GM23248 (cell line): ENCODE data around the gene ZCCHC4. TPM values are rescaled to one million over a fixed set of nuclear protein-coding genes. Genes with fewer than 3 reads are reported as not detected.

ENCODE experiments used
- DNase-seq: peaks from one replicate; pipeline ENCODE4 v3.0.0-alpha.2; 2015
- H2AFZ ChIP-seq: fragments of 200-600 bp; sonication (generic); 2 replicates; pipeline ENCODE4 v1.6.1; 2016; ENCODE audit warnings: antibody characterized with exemption
- H3F3A ChIP-seq: fragments of 200-600 bp; sonication (generic); 2 replicates; pipeline ENCODE4 v1.6.1; 2016; ENCODE audit warnings: mild to moderate bottlenecking, antibody characterized with exemption, mixed run types; ENCODE audit not compliant: insufficient read depth
- H3K27ac ChIP-seq: fragments of 200-600 bp; sonication (generic); 2 replicates; pipeline ENCODE4 v1.5.1; 2016; ENCODE audit warnings: mild to moderate bottlenecking
- H3K27me3 ChIP-seq: fragments of 200-600 bp; sonication (generic); replicated peaks from 2 replicates; pipeline ENCODE4 v1.6.1; 2016; ENCODE audit warnings: mild to moderate bottlenecking; ENCODE audit not compliant: insufficient read depth
- H3K36me3 ChIP-seq: fragments of 200-600 bp; sonication (generic); 2 replicates; pipeline ENCODE4 v1.6.1; 2016; ENCODE audit warnings: low read depth, mild to moderate bottlenecking
- H3K4me1 ChIP-seq: fragments of 200-600 bp; sonication (generic); 2 replicates; pipeline ENCODE4 v1.6.1; 2016; ENCODE audit warnings: mild to moderate bottlenecking; ENCODE audit not compliant: insufficient read depth
- H3K4me2 ChIP-seq: fragments of 200-600 bp; sonication (generic); one replicate; pipeline ENCODE4 v1.6.1; 2016; ENCODE audit warnings: mild to moderate bottlenecking; ENCODE audit not compliant: unreplicated experiment
- H3K4me3 ChIP-seq: fragments of 200-600 bp; sonication (generic); 2 replicates; pipeline ENCODE4 v1.5.1; 2016; ENCODE audit warnings: mild to moderate bottlenecking
- H3K79me2 ChIP-seq: fragments of 200-600 bp; sonication (generic); 2 replicates; pipeline ENCODE4 v1.6.1; 2016; ENCODE audit warnings: mild to moderate bottlenecking; ENCODE audit not compliant: insufficient read depth
- H3K9ac ChIP-seq: fragments of 200-600 bp; sonication (generic); 2 replicates; pipeline ENCODE4 v1.6.1; 2016; ENCODE audit warnings: mild to moderate bottlenecking
- H3K9me2 ChIP-seq: fragments of 200-600 bp; sonication (generic); 2 replicates; pipeline ENCODE4 v1.6.1; 2016; ENCODE audit warnings: mixed run types, mild to moderate bottlenecking, moderate library complexity; ENCODE audit not compliant: insufficient read depth
- H3K9me3 ChIP-seq: fragments of 200-600 bp; sonication (generic); one replicate; pipeline ENCODE4 v1.6.1; 2017; ENCODE audit warnings: low read depth
- H4K20me1 ChIP-seq: fragments of 200-600 bp; sonication (generic); 2 replicates; pipeline ENCODE4 v1.6.0; 2016; ENCODE audit not compliant: insufficient read depth
- EZH2 ChIP-seq: fragments of 200-600 bp; sonication (generic); IDR thresholded peaks from 2 replicates; pipeline ENCODE4 v1.6.1; 2018; ENCODE audit warnings: antibody characterized with exemption, mild to moderate bottlenecking; ENCODE audit not compliant: insufficient read depth, poor library complexity, severe bottlenecking
- EZH2phosphoT487 ChIP-seq: fragments of 200-600 bp; sonication (generic); IDR thresholded peaks from 2 replicates; pipeline ENCODE4 v1.6.1; 2018; ENCODE audit warnings: antibody characterized with exemption, moderate library complexity, mild to moderate bottlenecking, low read depth; ENCODE audit not compliant: insufficient read depth
- WGBS, 2 experiments: methylation state at CpG; one replicate each; pipeline ENCODE4 v1.1.6; 2015 to 2017; ENCODE audit warnings: low lambda C conversion rate in 2 of 2, low coverage in 1 of 2; ENCODE audit errors: missing lambda C conversion rate in 2 of 2; 5-methylcytosine and 5-hydroxymethylcytosine counted together
- in situ Hi-C: fragments of 300-500 bp; cut with MboI; formaldehyde crosslinking; loops from 2 replicates; pipeline ENCODE4 v1.15.0; 2020
- polyA plus RNA-seq: library from polyadenylated mRNA; unstranded; fragments of >200 nt; fragmentation: Nextera tagmentation; extraction: Ambion mirVana; gene quantifications from 2 replicates; pipeline ENCODE4 v1.2.1, GENCODE V29; 2016
- total RNA-seq: library from RNA; depleted of rRNA; stranded (reverse); fragments of >200 nt; shearing (Covaris generic); gene quantifications from 2 replicates; pipeline ENCODE4 v1.2.3, GENCODE V29; 2014

The ZCCHC4 gene
- total and polyA plus RNA-seq, 2 experiments from 2014 or later = 9.5 to 13.2 TPM

- H3K9ac ChIP-seq = no peak overlapping the region
- H3K4me2 ChIP-seq = no peak overlapping the region
- H3K4me1 ChIP-seq = peaks cover 17% of the 10 kb centered on the region; the same call in 1 of the 2 replicates
- TF ChIP-seq EZH2 (no peak), EZH2phosphoT487 (no peak)
- H3K27me3 ChIP-seq = no peaks in the 10 kb centered on the region
- no peaks in the 10 kb centered on the region for H4K20me1 ChIP-seq
- H3K36me3 ChIP-seq = no peaks in the 10 kb centered on the region
- in situ Hi-C loops = no loop called here
- no peak for DNase-seq
- peak overlapping the region; percentile 67 for H2AFZ ChIP-seq
- no peaks in the 10 kb centered on the region for H3K9me2 ChIP-seq
- H3K4me3 ChIP-seq = no peak overlapping the region
- H3K79me2 ChIP-seq = peaks cover 15% of the 10 kb centered on the region
- H3F3A ChIP-seq = peaks cover 3% of the 10 kb centered on the region; the same call in 1 of the 2 replicates
- 77 to 81% methylated on average over 4 of the region's 4 CpGs for WGBS, 2 experiments
- no peaks in the 10 kb centered on the region for H3K9me3 ChIP-seq
- no peak overlapping the region for H3K27ac ChIP-seq
Observed at GRCh38 chr4:25310066-25310802, 2.3 kb upstream of the ZCCHC4 start.

- TF ChIP-seq EZH2phosphoT487 = no peak
- TF ChIP-seq EZH2 = no peak
- H3K9ac ChIP-seq = no peak overlapping the region
- WGBS, 2 experiments = 50 to 55% methylated on average over 1 of the region's 1 CpG
- no peaks in the 10 kb centered on the region for H3K9me3 ChIP-seq
- H3K4me3 ChIP-seq = no peak overlapping the region
- H4K20me1 ChIP-seq = no peaks in the 10 kb centered on the region
- in situ Hi-C loops = no loop called here
- no peak for DNase-seq
- H3K9me2 ChIP-seq = no peaks in the 10 kb centered on the region
- H2AFZ ChIP-seq = peak overlapping the region; percentile 67
- no peak overlapping the region for H3K4me2 ChIP-seq
- peaks cover 17% of the 10 kb centered on the region; the same call in 1 of the 2 replicates for H3K4me1 ChIP-seq
- peaks cover 15% of the 10 kb centered on the region for H3K79me2 ChIP-seq
- no peaks in the 10 kb centered on the region for H3K27me3 ChIP-seq
- H3F3A ChIP-seq = peaks cover 3% of the 10 kb centered on the region; the same call in 1 of the 2 replicates
- no peaks in the 10 kb centered on the region for H3K36me3 ChIP-seq
- H3K27ac ChIP-seq = no peak overlapping the region
Observed at GRCh38 chr4:25310803-25311166, 1.8 kb upstream of the ZCCHC4 start.

GRCh38 chr4:25313201-25313895 is 774 bp downstream of the ZCCHC4 start:
- peak overlapping the region; percentile 98 for H2AFZ ChIP-seq
- 12 to 14% methylated on average over 23 of the region's 23 CpGs for WGBS, 2 experiments
- peaks cover 17% of the 10 kb centered on the region for H3F3A ChIP-seq
- peak; percentile 65 for DNase-seq
- no peaks in the 10 kb centered on the region for H3K9me3 ChIP-seq
- peak overlapping the region; percentile 97 for H3K4me3 ChIP-seq
- peaks cover 3% of the 10 kb centered on the region; the same call in 1 of the 2 replicates for H3K36me3 ChIP-seq
- no peaks in the 10 kb centered on the region for H3K27me3 ChIP-seq
- in situ Hi-C loops = no loop called here
- H4K20me1 ChIP-seq = no peaks in the 10 kb centered on the region
- H3K79me2 ChIP-seq = peaks cover 15% of the 10 kb centered on the region
- H3K4me2 ChIP-seq = peak overlapping the region; percentile 96
- H3K27ac ChIP-seq = peak overlapping the region; percentile 51
- no peaks in the 10 kb centered on the region for H3K9me2 ChIP-seq
- no peak for TF ChIP-seq EZH2
- TF ChIP-seq EZH2phosphoT487 = no peak
- H3K4me1 ChIP-seq = peaks cover 19% of the 10 kb centered on the region
- peak overlapping the region; percentile 83 for H3K9ac ChIP-seq

GRCh38 chr4:25320336-25320735 is 7.8 kb downstream of the ZCCHC4 start:
- DNase-seq = peak; percentile 81
- H3K4me3 ChIP-seq = peak overlapping the region; percentile 47; the same call in 1 of the 2 replicates
- 43 to 48% methylated on average over 2 of the region's 2 CpGs for WGBS, 2 experiments

More at GRCh38 chr4:25320336-25320735, 7.8 kb downstream of the ZCCHC4 start:
- H3K9me3 ChIP-seq = no peaks in the 10 kb centered on the region
- TF ChIP-seq EZH2phosphoT487 = no peak
- no peak overlapping the region; the same call in 1 of the 2 replicates for H2AFZ ChIP-seq
- no peaks in the 10 kb centered on the region for H3K79me2 ChIP-seq
- peaks cover 41% of the 10 kb centered on the region for H3F3A ChIP-seq
- H3K36me3 ChIP-seq = peaks cover 3% of the 10 kb centered on the region; the same call in 1 of the 2 replicates
- H3K4me1 ChIP-seq = peaks cover 21% of the 10 kb centered on the region
- H3K27me3 ChIP-seq = no peaks in the 10 kb centered on the region
- no peaks in the 10 kb centered on the region for H4K20me1 ChIP-seq
- H3K9me2 ChIP-seq = no peaks in the 10 kb centered on the region
- in situ Hi-C loops = no loop called here
- peak overlapping the region; percentile 59 for H3K9ac ChIP-seq
- H3K27ac ChIP-seq = peak overlapping the region; percentile 89
- peak overlapping the region; percentile 59 for H3K4me2 ChIP-seq
